HG02642 (cell line): ENCODE data around the gene TSPO.
"Not testable (repeated sequence)": the region's sequence is repeated elsewhere in the genome, so short reads cannot be mapped to it uniquely, and the experiment has no call there.

Experiments
- ATAC-seq: cut with Tn5 transposase; IDR thresholded peaks from one replicate; pipeline ENCODE4 v1.9.1; 2021; ENCODE audit warnings: mild to moderate bottlenecking; ENCODE audit not compliant: unreplicated experiment, poor library complexity

TSPO gene

GRCh38 chr22:43129426-43130425, 21.6 kb upstream of the TSPO start:
- ATAC-seq, result no peak

GRCh38 chr22:43131773-43132501, 19.4 kb upstream of the TSPO start:
- no peak for ATAC-seq

- no peak for ATAC-seq
Measured at GRCh38 chr22:43133401-43133800, 18.0 kb upstream of the TSPO start.

GRCh38 chr22:43134553-43134952, 16.8 kb upstream of the TSPO start:
- no peak for ATAC-seq

- ATAC-seq, result no peak
Measured at GRCh38 chr22:43135565-43135964, 15.8 kb upstream of the TSPO start.

- no peak for ATAC-seq
Measured at GRCh38 chr22:43136255-43136654, 15.1 kb upstream of the TSPO start.

GRCh38 chr22:43136801-43137200, 14.6 kb upstream of the TSPO start:
- ATAC-seq, result no peak

GRCh38 chr22:43142880-43143562, 8.3 kb upstream of the TSPO start, which contains the start of gene MCAT:
Gene MCAT, minus strand, starts transcription at chr22:43143398. Its CDS starts 50 bp downstream, at chr22:43143348.
- ATAC-seq, result peak; percentile 85

GRCh38 chr22:43144949-43145348, 6.4 kb upstream of the TSPO start:
- ATAC-seq, result no peak

GRCh38 chr22:43145371-43145770, 6.0 kb upstream of the TSPO start:
- ATAC-seq, result not testable (repeated sequence)

GRCh38 chr22:43146332-43146731, 5.0 kb upstream of the TSPO start:
- not testable (repeated sequence) for ATAC-seq

GRCh38 chr22:43147821-43148220, 3.5 kb upstream of the TSPO start:
- no peak for ATAC-seq

- no peak for ATAC-seq
Measured at GRCh38 chr22:43148581-43148980, 2.8 kb upstream of the TSPO start.

GRCh38 chr22:43150731-43151206, 590 bp upstream of the TSPO start:
- no peak for ATAC-seq

- no peak for ATAC-seq
Measured at GRCh38 chr22:43152003-43152356, 621 bp downstream of the TSPO start.

- no peak for ATAC-seq
Measured at GRCh38 chr22:43152357-43153071, 1.2 kb downstream of the TSPO start.

- no peak for ATAC-seq
Measured at GRCh38 chr22:43153899-43154298, 2.5 kb downstream of the TSPO start.

GRCh38 chr22:43154887-43155536, 3.7 kb downstream of the TSPO start:
- no peak for ATAC-seq

- ATAC-seq, result no peak
Measured at GRCh38 chr22:43155789-43156188, 4.4 kb downstream of the TSPO start.
